ENCODE data around the gene NCAM1. TPM values are rescaled to one million over a fixed set of nuclear protein-coding genes. Genes with fewer than 3 reads are reported as not detected.

The NCAM1 gene
- total and polyA plus RNA-seq, 2 donors from 2014 or later = 1.7 to 3.0 TPM

DNA sequence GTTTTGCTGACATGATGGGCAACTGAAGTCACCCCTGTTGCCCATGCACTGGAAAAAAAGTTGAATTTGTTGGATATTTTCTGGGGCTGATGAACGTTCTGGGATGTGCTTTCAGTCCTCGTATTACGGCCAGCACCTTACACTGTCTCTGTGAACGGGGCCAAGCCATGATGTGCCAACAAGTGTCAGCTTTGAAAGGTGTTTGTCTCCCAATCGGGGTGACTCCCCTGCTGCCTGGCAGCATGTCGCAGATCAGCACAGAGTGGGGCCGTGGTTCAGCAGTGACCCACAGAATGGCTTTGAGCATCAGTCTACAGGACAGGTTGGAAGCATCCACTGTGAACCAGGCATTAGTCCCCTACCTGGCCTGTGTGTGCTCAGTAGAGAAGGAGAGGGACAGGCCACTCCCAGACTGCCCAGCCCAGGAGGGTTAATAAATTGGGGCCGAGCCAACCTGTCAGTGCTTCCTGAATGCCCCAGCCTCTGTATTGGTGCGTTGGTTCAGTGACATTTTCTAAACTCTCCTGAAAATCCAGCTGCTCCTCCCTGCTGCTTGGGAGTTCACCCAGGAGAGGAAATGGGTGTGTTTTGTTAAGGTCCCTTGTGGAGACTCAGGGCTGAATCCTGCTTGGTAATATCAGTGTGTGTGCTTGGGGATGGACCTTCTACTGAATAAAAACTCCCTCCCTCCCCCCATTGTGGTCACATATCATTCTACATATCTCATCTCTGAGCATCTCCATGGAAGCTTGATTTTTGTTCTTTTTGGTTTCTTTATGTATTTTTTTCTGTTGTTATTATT lies 302.4 kb downstream of the NCAM1 start:
- Histone ChIP-seq H3K27me3 (ENCODE audit: control insufficient read depth, insufficient read depth, low read length) (no peaks in the 10 kb centered on the region), H3K9ac (ENCODE audit: low read length in 3 of 3) (no peak overlapping the region), H3K4me3 (ENCODE audit: low read length in 3 of 3) (no peak overlapping the region), H3K36me3 (ENCODE audit: control insufficient read depth in 2 of 3, insufficient read depth in 3 of 3, low read length in 3 of 3) (peaks cover 0 to 2% (median 0%) of the 10 kb centered on the region in 3 donors), H3K4me1 (ENCODE audit: control insufficient read depth in 2 of 3, insufficient read depth in 2 of 3, low read depth in 1 of 3, low read length in 3 of 3) (no peaks in the 10 kb centered on the region), H3K27ac (ENCODE audit: low read depth in 2 of 2, low read length in 2 of 2) (no peak overlapping the region), H3K9me3 (ENCODE audit: control insufficient read depth in 2 of 3, insufficient read depth in 1 of 3, low read length in 3 of 3) (no peaks in the 10 kb centered on the region)
- DNase-seq (no peak), FAIRE-seq (no peak)
- TF ChIP-seq CTCF (IDR thresholded peaks at IDR 0.05; ENCODE audit: borderline replicate concordance, extremely low read depth, insufficient read depth) = no peak
- intact Hi-C loops (cut with DNase I) = no loop called here

GRCh38 chr11:113265362-113265761 lies 304.1 kb downstream of the NCAM1 start:
- H3K4me1 ChIP-seq (ENCODE audit: control insufficient read depth in 2 of 3, insufficient read depth in 2 of 3, low read depth in 1 of 3, low read length in 3 of 3) = no peaks in the 10 kb centered on the region
- DNase-seq = no peak
- no peaks in the 10 kb centered on the region for H3K27me3 ChIP-seq (ENCODE audit: control insufficient read depth, insufficient read depth, low read length)
- H3K27ac ChIP-seq (ENCODE audit: low read depth in 2 of 2, low read length in 2 of 2) = no peak overlapping the region
- intact Hi-C loops (cut with DNase I) = no loop called here
- H3K9ac ChIP-seq (ENCODE audit: low read length in 3 of 3) = no peak overlapping the region
- FAIRE-seq = no peak
- TF ChIP-seq CTCF (IDR thresholded peaks at IDR 0.05; ENCODE audit: borderline replicate concordance, extremely low read depth, insufficient read depth) = no peak
- no peak overlapping the region for H3K4me3 ChIP-seq (ENCODE audit: low read length in 3 of 3)
- H3K9me3 ChIP-seq (ENCODE audit: control insufficient read depth in 2 of 3, insufficient read depth in 1 of 3, low read length in 3 of 3) = no peaks in the 10 kb centered on the region
- peaks cover 0 to 2% (median 0%) of the 10 kb centered on the region in 3 donors for H3K36me3 ChIP-seq (ENCODE audit: control insufficient read depth in 2 of 3, insufficient read depth in 3 of 3, low read length in 3 of 3)

- no peaks in the 10 kb centered on the region for H3K36me3 ChIP-seq (ENCODE audit: control insufficient read depth in 2 of 3, insufficient read depth in 3 of 3, low read length in 3 of 3)
- intact Hi-C loops (cut with DNase I) = no loop called here
- FAIRE-seq = no peak
Measured at GRCh38 chr11:113267493-113267892, 306.3 kb downstream of the NCAM1 start.

More at GRCh38 chr11:113267493-113267892, 306.3 kb downstream of the NCAM1 start:
- no peak overlapping the region for H3K4me3 ChIP-seq (ENCODE audit: low read length in 3 of 3)
- H3K4me1 ChIP-seq (ENCODE audit: control insufficient read depth in 2 of 3, insufficient read depth in 2 of 3, low read depth in 1 of 3, low read length in 3 of 3) = no peaks in the 10 kb centered on the region
- H3K9me3 ChIP-seq (ENCODE audit: control insufficient read depth in 2 of 3, insufficient read depth in 1 of 3, low read length in 3 of 3) = no peaks in the 10 kb centered on the region
- no peak overlapping the region for H3K27ac ChIP-seq (ENCODE audit: low read depth in 2 of 2, low read length in 2 of 2)
- no peak for DNase-seq
- H3K9ac ChIP-seq (ENCODE audit: low read length in 3 of 3) = no peak overlapping the region
- no peaks in the 10 kb centered on the region for H3K27me3 ChIP-seq (ENCODE audit: control insufficient read depth, insufficient read depth, low read length)
- no peak for TF ChIP-seq CTCF (IDR thresholded peaks at IDR 0.05; ENCODE audit: borderline replicate concordance, extremely low read depth, insufficient read depth)
